CD4-positive, alpha-beta T cell treated with Interleukin-6 at 100 ng/mL for 8 hours (primary cell): ENCODE data around the gene SLC16A7.

ENCODE experiments used
- DNase-seq: peaks from one replicate; pipeline ENCODE4 v3.0.0-alpha.2; 2020; ENCODE audit warnings: mixed read lengths, low spot score

Gene SLC16A7

GRCh38 chr12:59668674-59669073, 72.8 kb downstream of the SLC16A7 start:
- no peak for DNase-seq

GRCh38 chr12:59672273-59672672, 76.4 kb downstream of the SLC16A7 start:
- no peak for DNase-seq

GRCh38 chr12:59675461-59675860, 79.6 kb downstream of the SLC16A7 start:
- DNase-seq: no peak

- DNase-seq: no peak
Observed at GRCh38 chr12:59677857-59678256, 82.0 kb downstream of the SLC16A7 start.

- no peak for DNase-seq
Observed at GRCh38 chr12:59678759-59679411, 83.1 kb downstream of the SLC16A7 start.

GRCh38 chr12:59689776-59690175, 93.9 kb downstream of the SLC16A7 start:
- no peak for DNase-seq

GRCh38 chr12:59695379-59695778, 99.5 kb downstream of the SLC16A7 start:
- DNase-seq: no peak

GRCh38 chr12:59698600-59698999, 102.8 kb downstream of the SLC16A7 start:
- no peak for DNase-seq

GRCh38 chr12:59699421-59700152, 103.8 kb downstream of the SLC16A7 start:
- no peak for DNase-seq

GRCh38 chr12:59700153-59700450, 104.3 kb downstream of the SLC16A7 start:
- DNase-seq: no peak

- no peak for DNase-seq
Observed at GRCh38 chr12:59708064-59708463, 112.2 kb downstream of the SLC16A7 start.

GRCh38 chr12:59708484-59708883, 112.7 kb downstream of the SLC16A7 start:
- DNase-seq: no peak

GRCh38 chr12:59710004-59710628, 114.3 kb downstream of the SLC16A7 start:
- DNase-seq: no peak

GRCh38 chr12:59710964-59711363, 115.1 kb downstream of the SLC16A7 start:
- no peak for DNase-seq

GRCh38 chr12:59715434-59715833, 119.6 kb downstream of the SLC16A7 start:
- DNase-seq: no peak

- no peak for DNase-seq
Observed at GRCh38 chr12:59716043-59716442, 120.2 kb downstream of the SLC16A7 start.

GRCh38 chr12:59717436-59717835, 121.6 kb downstream of the SLC16A7 start:
- no peak for DNase-seq

- no peak for DNase-seq
Observed at GRCh38 chr12:59719701-59720100, 123.9 kb downstream of the SLC16A7 start.

- DNase-seq: no peak
Observed at GRCh38 chr12:59723520-59723919, 127.7 kb downstream of the SLC16A7 start.

- no peak for DNase-seq
Observed at GRCh38 chr12:59724011-59724695, 128.3 kb downstream of the SLC16A7 start.

GRCh38 chr12:59733200-59733599, 137.4 kb downstream of the SLC16A7 start:
- no peak for DNase-seq

- no peak for DNase-seq
Observed at GRCh38 chr12:59734371-59734770, 138.5 kb downstream of the SLC16A7 start.

- DNase-seq: no peak
Observed at GRCh38 chr12:59735231-59735630, 139.4 kb downstream of the SLC16A7 start.
